HuH-7 (cell line): ENCODE results near the gene UQCRFS1.

Experiments used
- DNase-seq: peaks from one replicate; pipeline ENCODE4 v3.0.0; 2011; ENCODE audit warnings: low spot score

UQCRFS1 gene

GRCh38 chr19:29155683-29156082 lies 57.3 kb downstream of the UQCRFS1 start:
- no peak for DNase-seq
